Loucy (cell line): ENCODE measurements around the gene SLC7A4.

ENCODE experiments used
- H2AFZ ChIP-seq: fragments of 200-600 bp; sonication (generic); 2 replicates; pipeline ENCODE4 v1.6.0; 2016; ENCODE audit warnings: antibody characterized with exemption, mild to moderate bottlenecking, low read length, moderate library complexity
- H3F3A ChIP-seq: fragments of 200-600 bp; 2 replicates; pipeline ENCODE4 v1.6.0; 2016; ENCODE audit warnings: antibody characterized with exemption, low read depth, mild to moderate bottlenecking
- H3K27me3 ChIP-seq: fragments of 200-600 bp; sonication (generic); 2 replicates; pipeline ENCODE4 v1.6.1; 2014; ENCODE audit warnings: low read length, mild to moderate bottlenecking; ENCODE audit not compliant: insufficient read depth, poor library complexity, severe bottlenecking
- H3K36me3 ChIP-seq: fragments of 200-600 bp; sonication (generic); 2 replicates; pipeline ENCODE4 v1.6.1; 2016; ENCODE audit warnings: low read length; ENCODE audit not compliant: insufficient read depth
- H3K4me1 ChIP-seq: fragments of 200-600 bp; sonication (generic); 2 replicates; pipeline ENCODE4 v1.5.1; 2014; ENCODE audit warnings: low read length, mild to moderate bottlenecking; ENCODE audit not compliant: insufficient read depth, poor library complexity, severe bottlenecking
- H3K4me2 ChIP-seq: fragments of 200-600 bp; sonication (generic); 2 replicates; pipeline ENCODE4 v1.6.0; 2014; ENCODE audit warnings: antibody characterized with exemption, low read length, low read depth, mild to moderate bottlenecking; ENCODE audit not compliant: poor library complexity, severe bottlenecking
- H3K4me3 ChIP-seq: fragments of 200-600 bp; sonication (generic); 2 replicates; pipeline ENCODE4 v1.5.1; 2014; ENCODE audit warnings: low read length, mild to moderate bottlenecking, mixed read lengths; ENCODE audit not compliant: poor library complexity, severe bottlenecking
- H3K79me2 ChIP-seq: fragments of 200-600 bp; sonication (generic); 2 replicates; pipeline ENCODE4 v1.6.1; 2014; ENCODE audit warnings: low read length; ENCODE audit not compliant: insufficient read depth
- H3K9ac ChIP-seq: fragments of 200-600 bp; sonication (generic); 2 replicates; pipeline ENCODE4 v1.6.0; 2014; ENCODE audit warnings: mild to moderate bottlenecking, low read depth, low read length, moderate library complexity; ENCODE audit not compliant: poor library complexity, severe bottlenecking
- H3K9me2 ChIP-seq: fragments of 200-600 bp; sonication (generic); replicated peaks from 2 replicates; pipeline ENCODE4 v1.6.1; 2016; ENCODE audit warnings: low read depth, low read length, mixed read lengths
- H3K9me3 ChIP-seq: fragments of 200-600 bp; sonication (generic); 2 replicates; pipeline ENCODE4 v1.6.1; 2014; ENCODE audit warnings: mild to moderate bottlenecking, antibody characterized with exemption, low read length, low read depth; ENCODE audit not compliant: insufficient read depth
- H4K20me1 ChIP-seq: fragments of 200-600 bp; sonication (generic); 2 replicates; pipeline ENCODE4 v1.6.0; 2014; ENCODE audit warnings: antibody characterized with exemption, low read length, mild to moderate bottlenecking; ENCODE audit not compliant: insufficient read depth, poor library complexity, severe bottlenecking
- EZH2phosphoT487 ChIP-seq: fragments of 200-600 bp; IDR thresholded peaks from 2 replicates; pipeline ENCODE4 v1.6.1; 2018; ENCODE audit warnings: antibody characterized with exemption, mild to moderate bottlenecking, moderate library complexity, borderline replicate concordance
- TF ChIP-seq, protein P1 (sequence below): fragments of 200-600 bp; sonication (generic); conservative IDR thresholded peaks from 2 replicates; pipeline ENCODE4 v1.5.1; 2014; ENCODE audit warnings: mild to moderate bottlenecking, antibody characterized with exemption, low read length

Gene SLC7A4

DNA sequence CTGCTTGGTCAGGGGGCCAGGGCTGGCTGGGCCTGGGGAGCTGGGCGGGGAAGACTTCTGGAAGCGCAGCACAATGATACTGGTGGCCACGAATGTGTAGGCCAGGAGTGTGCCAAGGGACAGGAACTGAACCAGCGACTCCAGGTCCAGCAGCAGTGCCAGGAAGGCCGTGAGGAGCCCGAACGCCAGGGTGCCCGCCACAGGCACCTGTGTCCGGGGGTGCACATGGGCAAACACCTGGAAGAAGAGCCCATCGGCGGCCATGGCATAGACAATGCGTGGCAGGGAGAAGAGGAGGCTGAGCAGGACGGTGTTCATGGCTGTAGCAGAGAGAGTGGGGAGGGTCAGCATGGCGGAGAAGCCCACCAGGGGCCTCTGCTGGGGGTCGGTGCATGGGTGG, 2.3 kb downstream of the SLC7A4 start:
- TF ChIP-seq EZH2phosphoT487, result no peak
- TF ChIP-seq, protein P1, sequence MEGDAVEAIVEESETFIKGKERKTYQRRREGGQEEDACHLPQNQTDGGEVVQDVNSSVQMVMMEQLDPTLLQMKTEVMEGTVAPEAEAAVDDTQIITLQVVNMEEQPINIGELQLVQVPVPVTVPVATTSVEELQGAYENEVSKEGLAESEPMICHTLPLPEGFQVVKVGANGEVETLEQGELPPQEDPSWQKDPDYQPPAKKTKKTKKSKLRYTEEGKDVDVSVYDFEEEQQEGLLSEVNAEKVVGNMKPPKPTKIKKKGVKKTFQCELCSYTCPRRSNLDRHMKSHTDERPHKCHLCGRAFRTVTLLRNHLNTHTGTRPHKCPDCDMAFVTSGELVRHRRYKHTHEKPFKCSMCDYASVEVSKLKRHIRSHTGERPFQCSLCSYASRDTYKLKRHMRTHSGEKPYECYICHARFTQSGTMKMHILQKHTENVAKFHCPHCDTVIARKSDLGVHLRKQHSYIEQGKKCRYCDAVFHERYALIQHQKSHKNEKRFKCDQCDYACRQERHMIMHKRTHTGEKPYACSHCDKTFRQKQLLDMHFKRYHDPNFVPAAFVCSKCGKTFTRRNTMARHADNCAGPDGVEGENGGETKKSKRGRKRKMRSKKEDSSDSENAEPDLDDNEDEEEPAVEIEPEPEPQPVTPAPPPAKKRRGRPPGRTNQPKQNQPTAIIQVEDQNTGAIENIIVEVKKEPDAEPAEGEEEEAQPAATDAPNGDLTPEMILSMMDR, result no peak
- no peak overlapping the region for H2AFZ ChIP-seq
- H3F3A ChIP-seq, result no peaks in the 10 kb centered on the region

DNA sequence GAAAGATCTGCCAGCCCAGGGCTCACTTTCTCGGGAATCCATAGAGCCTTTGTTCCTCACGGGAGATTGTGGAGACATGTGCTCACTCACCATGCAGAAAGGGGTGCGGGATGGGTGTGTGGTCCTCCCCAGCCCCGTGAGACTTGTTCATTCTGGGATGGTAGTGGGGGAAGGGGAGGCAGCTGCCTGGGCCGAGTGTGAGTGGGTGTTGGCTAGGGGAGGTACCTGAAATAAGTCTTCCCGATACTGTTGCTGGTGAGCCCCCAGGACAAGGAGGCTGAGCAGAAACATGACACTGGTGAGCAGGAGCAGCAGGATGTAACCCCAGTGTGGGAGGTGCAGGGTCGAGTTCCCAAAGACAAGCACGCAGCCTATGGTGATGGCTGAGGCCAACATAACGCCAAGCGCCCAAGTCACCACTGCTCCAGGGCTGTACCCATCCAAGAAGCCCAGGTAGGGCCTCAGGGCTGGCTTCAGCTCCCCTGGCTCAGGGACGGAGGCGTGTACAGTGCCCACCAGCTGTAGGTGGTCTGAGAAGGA, 2.8 kb downstream of the SLC7A4 start:
- H3F3A ChIP-seq, result no peaks in the 10 kb centered on the region
- no peak for TF ChIP-seq EZH2phosphoT487
- TF ChIP-seq, protein P1, result no peak
- no peaks in the 10 kb centered on the region for H4K20me1 ChIP-seq
- H3K9me3 ChIP-seq, result no peaks in the 10 kb centered on the region
- H3K4me2 ChIP-seq, result no peak overlapping the region
- H3K9me2 ChIP-seq, result no peaks in the 10 kb centered on the region
- no peaks in the 10 kb centered on the region for H3K79me2 ChIP-seq
- peaks cover 10% of the 10 kb centered on the region for H3K4me1 ChIP-seq
- no peak overlapping the region for H3K9ac ChIP-seq
- no peaks in the 10 kb centered on the region for H3K36me3 ChIP-seq
- no peaks in the 10 kb centered on the region for H3K27me3 ChIP-seq
- no peak overlapping the region for H3K4me3 ChIP-seq
- H2AFZ ChIP-seq, result no peak overlapping the region

More for the DNA sequence above, 2.3 kb downstream of the SLC7A4 start:
- H3K4me3 ChIP-seq, result no peak overlapping the region
- H3K36me3 ChIP-seq, result no peaks in the 10 kb centered on the region
- no peaks in the 10 kb centered on the region for H4K20me1 ChIP-seq
- no peaks in the 10 kb centered on the region for H3K79me2 ChIP-seq
- no peak overlapping the region for H3K9ac ChIP-seq
- H3K27me3 ChIP-seq, result no peaks in the 10 kb centered on the region
- no peaks in the 10 kb centered on the region for H3K9me2 ChIP-seq
- peaks cover 9% of the 10 kb centered on the region for H3K4me1 ChIP-seq
- H3K4me2 ChIP-seq, result no peak overlapping the region
- H3K9me3 ChIP-seq, result no peaks in the 10 kb centered on the region

DNA sequence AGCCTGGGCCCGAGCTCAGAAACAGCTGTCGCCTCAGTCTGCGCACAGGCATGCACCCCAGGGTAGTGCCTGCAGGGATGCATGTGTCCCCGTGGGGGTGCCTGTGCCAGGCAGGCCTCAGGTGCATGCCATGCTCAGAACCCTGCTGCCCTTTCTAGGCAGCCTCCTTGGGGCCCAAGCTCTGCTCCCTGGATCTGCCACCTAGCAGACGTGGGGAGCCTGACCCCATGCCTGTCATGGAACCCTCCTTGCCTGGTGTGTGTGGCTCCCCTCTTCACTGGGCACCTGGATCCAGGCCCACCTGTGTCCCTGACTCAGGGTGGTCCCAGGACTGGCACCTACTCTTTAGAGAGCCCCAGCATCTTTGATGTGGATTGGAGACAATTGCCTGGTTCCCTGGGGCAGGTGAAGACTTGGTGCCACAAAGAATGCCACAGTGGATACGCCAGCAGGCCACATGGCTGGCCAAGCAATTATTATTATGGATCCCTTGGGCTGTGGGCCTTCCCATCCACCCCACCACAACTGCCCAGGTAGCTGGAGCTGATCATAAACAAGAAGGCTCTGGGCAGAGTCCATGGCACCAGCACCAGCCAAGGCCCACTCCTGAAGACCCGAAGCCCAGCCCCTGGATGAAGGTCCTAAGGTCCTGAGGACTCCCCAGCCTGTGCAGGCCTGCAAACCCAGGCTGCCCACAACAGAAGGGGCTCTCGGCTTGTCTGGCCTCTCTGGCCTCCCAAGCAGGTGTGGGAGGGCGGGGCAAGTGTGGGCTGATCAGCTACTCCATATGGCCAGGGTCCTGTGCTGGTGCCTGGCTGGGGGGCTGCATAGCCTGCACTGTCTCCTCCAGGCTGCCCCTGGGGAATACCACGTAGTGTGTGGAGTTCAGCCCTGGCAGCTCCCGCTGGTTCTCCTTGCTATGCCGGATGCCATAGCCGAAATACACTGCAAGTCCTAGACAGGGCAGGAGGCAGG, 3.8 kb downstream of the SLC7A4 start:
- TF ChIP-seq, protein P1, result no peak
- no peak for TF ChIP-seq EZH2phosphoT487
- H3K9ac ChIP-seq, result no peak overlapping the region
- H3K27me3 ChIP-seq, result no peaks in the 10 kb centered on the region
- H2AFZ ChIP-seq, result no peak overlapping the region
- H3K4me1 ChIP-seq, result peaks cover 10% of the 10 kb centered on the region
- H3K79me2 ChIP-seq, result no peaks in the 10 kb centered on the region
- H3F3A ChIP-seq, result no peaks in the 10 kb centered on the region
- no peaks in the 10 kb centered on the region for H4K20me1 ChIP-seq
- no peak overlapping the region for H3K4me2 ChIP-seq
- no peaks in the 10 kb centered on the region for H3K9me2 ChIP-seq
- H3K36me3 ChIP-seq, result no peaks in the 10 kb centered on the region
- H3K4me3 ChIP-seq, result no peak overlapping the region
- H3K9me3 ChIP-seq, result no peaks in the 10 kb centered on the region
